ENCODE data around the gene EPO.
"Not testable (repeated sequence)": the region's sequence is repeated elsewhere in the genome, so short reads cannot be mapped to it uniquely, and the experiment has no call there.

The EPO gene

GRCh38 chr7:100701089-100701488 lies 19.2 kb upstream of the EPO start:
- not testable (repeated sequence) for DNase-seq (ENCODE audit: insufficient read length, low spot score); FAIRE-seq

- FAIRE-seq (no peak), DNase-seq (ENCODE audit: insufficient read length, low spot score) (peak; percentile 78)
Measured at GRCh38 chr7:100705320-100705752, 14.9 kb upstream of the EPO start.

- peak; percentile 96 for FAIRE-seq
Measured at GRCh38 chr7:100705753-100706671, 14.3 kb upstream of the EPO start, which contains the start of gene POP7. Gene POP7, plus strand, starts transcription at chr7:100706121. Its CDS starts 710 bp downstream, at chr7:100706831.

GRCh38 chr7:100706672-100707311 lies 13.5 kb upstream of the EPO start:
- no peak for DNase-seq (ENCODE audit: insufficient read length, low spot score)
- no peak for FAIRE-seq

More at GRCh38 chr7:100705753-100706671, 14.3 kb upstream of the EPO start, which contains the start of gene POP7:
- DNase-seq (ENCODE audit: insufficient read length, low spot score) = peak; percentile 91

- DNase-seq (ENCODE audit: insufficient read length, low spot score) = no peak
- no peak for FAIRE-seq
Measured at GRCh38 chr7:100708395-100708794, 11.9 kb upstream of the EPO start.

GRCh38 chr7:100710452-100710851 lies 9.8 kb upstream of the EPO start:
- no peak for DNase-seq (ENCODE audit: insufficient read length, low spot score)
- no peak for FAIRE-seq

- DNase-seq (ENCODE audit: insufficient read length, low spot score) (no peak), FAIRE-seq (no peak)
Measured at GRCh38 chr7:100711369-100711768, 8.9 kb upstream of the EPO start.

- DNase-seq (ENCODE audit: insufficient read length, low spot score) (no peak), FAIRE-seq (no peak)
Measured at GRCh38 chr7:100714725-100715124, 5.5 kb upstream of the EPO start.

- not testable (repeated sequence) for DNase-seq (ENCODE audit: insufficient read length, low spot score); FAIRE-seq
Measured at GRCh38 chr7:100717073-100717472, 3.2 kb upstream of the EPO start.

- FAIRE-seq (no peak), DNase-seq (ENCODE audit: insufficient read length, low spot score) (no peak)
Measured at GRCh38 chr7:100719523-100720278, 567 bp upstream of the EPO start.

- FAIRE-seq = no peak
- no peak for DNase-seq (ENCODE audit: insufficient read length, low spot score)
Measured at GRCh38 chr7:100720671-100721504, 620 bp downstream of the EPO start.

GRCh38 chr7:100721505-100721812 lies 1.2 kb downstream of the EPO start:
- DNase-seq (ENCODE audit: insufficient read length, low spot score) = no peak
- FAIRE-seq = no peak

GRCh38 chr7:100722480-100723212 lies 2.4 kb downstream of the EPO start:
- FAIRE-seq (no peak), DNase-seq (ENCODE audit: insufficient read length, low spot score) (no peak)

GRCh38 chr7:100723732-100724275 lies 3.5 kb downstream of the EPO start:
- DNase-seq (ENCODE audit: insufficient read length, low spot score) = no peak
- no peak for FAIRE-seq

- not testable (repeated sequence) for DNase-seq (ENCODE audit: insufficient read length, low spot score); FAIRE-seq
Measured at GRCh38 chr7:100724364-100724763, 4.1 kb downstream of the EPO start.

GRCh38 chr7:100726996-100727761 lies 6.9 kb downstream of the EPO start:
- no peak for FAIRE-seq
- DNase-seq (ENCODE audit: insufficient read length, low spot score) = no peak

- no peak for FAIRE-seq
- no peak for DNase-seq (ENCODE audit: insufficient read length, low spot score)
Measured at GRCh38 chr7:100728196-100728595, 7.9 kb downstream of the EPO start.

GRCh38 chr7:100730136-100730800 lies 10.0 kb downstream of the EPO start:
- DNase-seq (ENCODE audit: insufficient read length, low spot score) = no peak
- FAIRE-seq = no peak

Measured in GM19239 (cell line).